Peyer's patch (tissue), 4 donors: Measurements from ENCODE around the gene QRFP.

Experiments
- POLR2A ChIP-seq, 2 donors: fragments of 450-650 bp; IDR thresholded peaks; one replicate each; pipeline ENCODE4 v1.5.1; 2017; ENCODE audit warnings: antibody characterized with exemption in 2 of 2, mild to moderate bottlenecking in 2 of 2, moderate library complexity in 2 of 2
- TF ChIP-seq, protein P1 (sequence below), 6 experiments: fragments of 450-650 bp in 4 of 6; fragments of 200-600 bp in 2 of 6; sonication (generic) in 1 of 6; IDR thresholded peaks; one replicate each; pipeline ENCODE4 v1.5.1; 2017 to 2019; ENCODE audit warnings: antibody characterized with exemption in 6 of 6, mild to moderate bottlenecking in 3 of 6, moderate library complexity in 1 of 6

DNA sequence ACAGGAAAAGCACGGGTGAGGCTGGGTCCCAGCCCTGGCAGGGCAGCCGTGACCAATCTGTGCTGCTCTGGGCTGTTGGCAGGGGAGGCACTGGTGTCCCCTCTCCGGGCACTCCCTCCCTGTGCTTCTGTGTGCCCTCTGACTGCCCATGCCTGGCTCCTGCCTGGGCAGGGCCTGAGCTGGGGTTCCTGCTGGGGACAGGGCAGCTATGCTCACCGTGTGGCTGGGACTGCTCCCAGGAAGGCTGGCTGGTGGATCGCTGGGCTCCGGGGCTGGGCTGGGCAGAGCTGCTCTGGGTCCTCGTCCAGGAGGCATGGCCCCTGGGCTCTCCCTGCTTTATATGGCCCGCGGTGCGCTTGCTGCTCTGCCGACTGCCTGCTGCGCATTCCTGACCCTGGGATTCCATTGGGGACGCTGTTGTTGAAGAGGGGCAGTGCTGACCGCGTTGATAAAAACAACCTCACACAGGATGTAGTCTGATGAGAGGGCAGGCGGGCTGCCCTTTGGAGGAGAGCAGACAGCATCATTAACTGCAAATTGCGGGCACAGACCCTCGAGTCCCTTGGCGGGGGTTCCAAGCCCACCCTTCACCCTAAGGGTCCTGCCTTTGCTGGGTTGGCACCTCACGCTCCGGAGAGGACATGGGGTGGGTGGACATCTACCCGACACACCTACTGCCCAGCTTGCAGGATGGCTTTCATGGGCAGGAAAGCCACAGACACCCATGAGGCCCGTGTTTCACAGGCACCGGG lies 955 bp downstream of the QRFP start:
- TF ChIP-seq, protein P1, sequence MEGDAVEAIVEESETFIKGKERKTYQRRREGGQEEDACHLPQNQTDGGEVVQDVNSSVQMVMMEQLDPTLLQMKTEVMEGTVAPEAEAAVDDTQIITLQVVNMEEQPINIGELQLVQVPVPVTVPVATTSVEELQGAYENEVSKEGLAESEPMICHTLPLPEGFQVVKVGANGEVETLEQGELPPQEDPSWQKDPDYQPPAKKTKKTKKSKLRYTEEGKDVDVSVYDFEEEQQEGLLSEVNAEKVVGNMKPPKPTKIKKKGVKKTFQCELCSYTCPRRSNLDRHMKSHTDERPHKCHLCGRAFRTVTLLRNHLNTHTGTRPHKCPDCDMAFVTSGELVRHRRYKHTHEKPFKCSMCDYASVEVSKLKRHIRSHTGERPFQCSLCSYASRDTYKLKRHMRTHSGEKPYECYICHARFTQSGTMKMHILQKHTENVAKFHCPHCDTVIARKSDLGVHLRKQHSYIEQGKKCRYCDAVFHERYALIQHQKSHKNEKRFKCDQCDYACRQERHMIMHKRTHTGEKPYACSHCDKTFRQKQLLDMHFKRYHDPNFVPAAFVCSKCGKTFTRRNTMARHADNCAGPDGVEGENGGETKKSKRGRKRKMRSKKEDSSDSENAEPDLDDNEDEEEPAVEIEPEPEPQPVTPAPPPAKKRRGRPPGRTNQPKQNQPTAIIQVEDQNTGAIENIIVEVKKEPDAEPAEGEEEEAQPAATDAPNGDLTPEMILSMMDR (IDR thresholded peaks at IDR 0.05) = peak in 1 of 6 experiments; percentile 7
- no peak for TF ChIP-seq POLR2A (IDR thresholded peaks at IDR 0.05)
